HUES64 (cell line): ENCODE results near the gene STARD7.

Experiments used
- H3K27ac ChIP-seq: 2 replicates; pipeline ENCODE4 v1.7.0; 2013; ENCODE audit warnings: low read depth, low read length, inconsistent platforms
- H3K27me3 ChIP-seq: 2 replicates; pipeline ENCODE4 v1.6.1; 2013; ENCODE audit warnings: mild to moderate bottlenecking, low read length; ENCODE audit not compliant: insufficient read depth
- H3K36me3 ChIP-seq: 2 replicates; pipeline ENCODE4 v1.6.1; 2013; ENCODE audit warnings: mild to moderate bottlenecking, low read length; ENCODE audit not compliant: insufficient read depth
- H3K4me1 ChIP-seq: 2 replicates; pipeline ENCODE4 v1.6.1; 2013; ENCODE audit warnings: mild to moderate bottlenecking, low read length, moderate library complexity; ENCODE audit not compliant: insufficient read depth
- H3K4me3 ChIP-seq: 2 replicates; pipeline ENCODE4 v1.5.1; 2013; ENCODE audit warnings: mild to moderate bottlenecking, low read length, moderate library complexity
- H3K9ac ChIP-seq: 2 replicates; pipeline ENCODE4 v1.6.1; 2013; ENCODE audit warnings: mild to moderate bottlenecking, low read depth, low read length
- H3K9me3 ChIP-seq: 2 replicates; pipeline ENCODE4 v1.6.1; 2013; ENCODE audit warnings: low read depth, low read length; ENCODE audit not compliant: insufficient read depth
- WGBS: fragments of 150-250, 120-280 bp; methylation state at CpG from one replicate; pipeline ENCODE4 v1.1.7; 2013; ENCODE audit warnings: missing lambda C conversion rate; 5-methylcytosine and 5-hydroxymethylcytosine counted together

Gene STARD7

GRCh38 chr2:96197546-96198255 is 10.9 kb downstream of the STARD7 start:
- 98% methylated on average over 4 of the region's 5 CpGs for WGBS

GRCh38 chr2:96195410-96196066 is 13.1 kb downstream of the STARD7 start:
- H3K9ac ChIP-seq = no peak overlapping the region
- 94% methylated on average over 9 of the region's 10 CpGs for WGBS

More at GRCh38 chr2:96197546-96198255, 10.9 kb downstream of the STARD7 start:
- no peak overlapping the region for H3K4me3 ChIP-seq
- H3K36me3 ChIP-seq = peaks cover 31% of the 10 kb centered on the region
- H3K4me1 ChIP-seq = peaks cover 4% of the 10 kb centered on the region; the same call in 1 of the 2 replicates
- H3K27ac ChIP-seq = no peak overlapping the region
- H3K9ac ChIP-seq = no peak overlapping the region
- no peaks in the 10 kb centered on the region for H3K27me3 ChIP-seq
- no peaks in the 10 kb centered on the region for H3K9me3 ChIP-seq

GRCh38 chr2:96191937-96192670 is 16.5 kb downstream of the STARD7 start:
- WGBS = 95% methylated on average over 10 of the region's 11 CpGs
- H3K36me3 ChIP-seq = peaks cover 79% of the 10 kb centered on the region

More at GRCh38 chr2:96195410-96196066, 13.1 kb downstream of the STARD7 start:
- Histone ChIP-seq H3K27ac (no peak overlapping the region), H3K4me3 (no peak overlapping the region), H3K36me3 (peaks cover 53% of the 10 kb centered on the region), H3K4me1 (no peaks in the 10 kb centered on the region), H3K9me3 (no peaks in the 10 kb centered on the region), H3K27me3 (no peaks in the 10 kb centered on the region)

GRCh38 chr2:96188821-96189526 is 19.7 kb downstream of the STARD7 start:
- WGBS = 91% methylated on average over 12 of the region's 12 CpGs
- H3K4me1 ChIP-seq = no peaks in the 10 kb centered on the region

More at GRCh38 chr2:96191937-96192670, 16.5 kb downstream of the STARD7 start:
- Histone ChIP-seq H3K9ac (no peak overlapping the region), H3K27me3 (no peaks in the 10 kb centered on the region), H3K27ac (no peak overlapping the region), H3K4me1 (no peaks in the 10 kb centered on the region), H3K9me3 (no peaks in the 10 kb centered on the region), H3K4me3 (no peak overlapping the region)

GRCh38 chr2:96186562-96186961 is 22.1 kb downstream of the STARD7 start:
- 95% methylated on average over 5 of the region's 5 CpGs for WGBS
- no peak overlapping the region for H3K27ac ChIP-seq
- no peaks in the 10 kb centered on the region for H3K4me1 ChIP-seq
- H3K27me3 ChIP-seq = no peaks in the 10 kb centered on the region
- H3K4me3 ChIP-seq = no peak overlapping the region
- no peak overlapping the region for H3K9ac ChIP-seq
- peaks cover 69% of the 10 kb centered on the region for H3K36me3 ChIP-seq
- H3K9me3 ChIP-seq = no peaks in the 10 kb centered on the region

More at GRCh38 chr2:96188821-96189526, 19.7 kb downstream of the STARD7 start:
- no peak overlapping the region for H3K4me3 ChIP-seq
- peaks cover 92% of the 10 kb centered on the region for H3K36me3 ChIP-seq
- H3K27ac ChIP-seq = no peak overlapping the region
- no peak overlapping the region for H3K9ac ChIP-seq
- H3K27me3 ChIP-seq = no peaks in the 10 kb centered on the region
- H3K9me3 ChIP-seq = no peaks in the 10 kb centered on the region

DNA sequence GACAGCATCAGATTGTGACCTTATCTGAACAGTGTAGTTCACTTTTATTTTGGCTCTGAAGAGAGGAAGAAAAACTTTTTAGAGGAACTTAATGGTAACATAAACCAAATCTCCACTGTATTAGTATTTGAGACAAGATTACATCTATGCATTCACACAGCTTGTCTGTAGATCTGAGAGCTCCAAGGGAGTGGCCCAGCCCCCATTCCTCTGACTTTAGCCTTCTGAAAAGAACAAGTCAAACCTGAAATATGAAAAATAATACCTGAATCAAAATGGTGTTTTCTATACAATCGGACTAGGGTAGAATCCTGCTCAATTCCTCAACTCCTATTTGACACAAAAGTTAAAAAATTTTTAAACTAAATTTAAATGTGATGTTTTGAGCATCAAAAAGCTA is 23.1 kb downstream of the STARD7 start:
- H3K36me3 ChIP-seq = peaks cover 58% of the 10 kb centered on the region
- WGBS = no CpG with 5 or more reads among the region's 1 CpG
- H3K27me3 ChIP-seq = no peaks in the 10 kb centered on the region
- no peak overlapping the region for H3K27ac ChIP-seq
- no peaks in the 10 kb centered on the region for H3K4me1 ChIP-seq
- no peaks in the 10 kb centered on the region for H3K9me3 ChIP-seq
- no peak overlapping the region for H3K4me3 ChIP-seq
- H3K9ac ChIP-seq = no peak overlapping the region

GRCh38 chr2:96184989-96185388 is 23.6 kb downstream of the STARD7 start:
- WGBS = 98% methylated on average over 8 of the region's 8 CpGs
- no peaks in the 10 kb centered on the region for H3K9me3 ChIP-seq
- H3K4me3 ChIP-seq = no peak overlapping the region
- no peaks in the 10 kb centered on the region for H3K27me3 ChIP-seq
- H3K9ac ChIP-seq = no peak overlapping the region
- H3K27ac ChIP-seq = no peak overlapping the region
- peaks cover 53% of the 10 kb centered on the region for H3K36me3 ChIP-seq
- no peaks in the 10 kb centered on the region for H3K4me1 ChIP-seq

GRCh38 chr2:96184188-96184587 is 24.4 kb downstream of the STARD7 start:
- Histone ChIP-seq H3K9me3 (no peaks in the 10 kb centered on the region), H3K36me3 (peaks cover 45% of the 10 kb centered on the region), H3K4me1 (no peaks in the 10 kb centered on the region), H3K9ac (no peak overlapping the region), H3K4me3 (no peak overlapping the region), H3K27ac (no peak overlapping the region), H3K27me3 (no peaks in the 10 kb centered on the region)
- WGBS = 98% methylated on average over 8 of the region's 8 CpGs

- Histone ChIP-seq H3K27me3 (no peaks in the 10 kb centered on the region), H3K4me1 (no peaks in the 10 kb centered on the region), H3K9ac (no peak overlapping the region), H3K36me3 (peaks cover 26% of the 10 kb centered on the region), H3K9me3 (no peaks in the 10 kb centered on the region), H3K27ac (no peak overlapping the region), H3K4me3 (no peak overlapping the region)
- 93% methylated on average over 3 of the region's 5 CpGs for WGBS
These were observed 27.1 kb downstream of the STARD7 start for GRCh38 chr2:96181529-96181928.

GRCh38 chr2:96180521-96180920 is 28.1 kb downstream of the STARD7 start:
- Histone ChIP-seq H3K9ac (no peak overlapping the region), H3K36me3 (peaks cover 16% of the 10 kb centered on the region), H3K27ac (no peak overlapping the region), H3K9me3 (no peaks in the 10 kb centered on the region), H3K27me3 (no peaks in the 10 kb centered on the region), H3K4me3 (no peak overlapping the region), H3K4me1 (no peaks in the 10 kb centered on the region)

- Histone ChIP-seq H3K36me3 (peaks cover 11% of the 10 kb centered on the region), H3K9me3 (no peaks in the 10 kb centered on the region), H3K27me3 (no peaks in the 10 kb centered on the region), H3K4me1 (no peaks in the 10 kb centered on the region), H3K9ac (no peak overlapping the region), H3K27ac (no peak overlapping the region), H3K4me3 (no peak overlapping the region)
- WGBS = 92% methylated on average over 1 of the region's 1 CpG
These were observed 28.6 kb downstream of the STARD7 start for GRCh38 chr2:96180002-96180401.
